Loucy (cell line): ENCODE results near the gene PLXNB1.

Source experiments
- H2AFZ ChIP-seq: fragments of 200-600 bp; sonication (generic); 2 replicates; pipeline ENCODE4 v1.6.0; 2016; ENCODE audit warnings: antibody characterized with exemption, mild to moderate bottlenecking, low read length, moderate library complexity
- H3F3A ChIP-seq: fragments of 200-600 bp; 2 replicates; pipeline ENCODE4 v1.6.0; 2016; ENCODE audit warnings: antibody characterized with exemption, low read depth, mild to moderate bottlenecking
- H3K27me3 ChIP-seq: fragments of 200-600 bp; sonication (generic); 2 replicates; pipeline ENCODE4 v1.6.1; 2014; ENCODE audit warnings: low read length, mild to moderate bottlenecking; ENCODE audit not compliant: insufficient read depth, poor library complexity, severe bottlenecking
- H3K36me3 ChIP-seq: fragments of 200-600 bp; sonication (generic); 2 replicates; pipeline ENCODE4 v1.6.1; 2016; ENCODE audit warnings: low read length; ENCODE audit not compliant: insufficient read depth
- H3K4me1 ChIP-seq: fragments of 200-600 bp; sonication (generic); 2 replicates; pipeline ENCODE4 v1.5.1; 2014; ENCODE audit warnings: low read length, mild to moderate bottlenecking; ENCODE audit not compliant: insufficient read depth, poor library complexity, severe bottlenecking
- H3K4me2 ChIP-seq: fragments of 200-600 bp; sonication (generic); 2 replicates; pipeline ENCODE4 v1.6.0; 2014; ENCODE audit warnings: antibody characterized with exemption, low read length, low read depth, mild to moderate bottlenecking; ENCODE audit not compliant: poor library complexity, severe bottlenecking
- H3K4me3 ChIP-seq: fragments of 200-600 bp; sonication (generic); 2 replicates; pipeline ENCODE4 v1.5.1; 2014; ENCODE audit warnings: low read length, mild to moderate bottlenecking, mixed read lengths; ENCODE audit not compliant: poor library complexity, severe bottlenecking
- H3K79me2 ChIP-seq: fragments of 200-600 bp; sonication (generic); 2 replicates; pipeline ENCODE4 v1.6.1; 2014; ENCODE audit warnings: low read length; ENCODE audit not compliant: insufficient read depth
- H3K9ac ChIP-seq: fragments of 200-600 bp; sonication (generic); 2 replicates; pipeline ENCODE4 v1.6.0; 2014; ENCODE audit warnings: mild to moderate bottlenecking, low read depth, low read length, moderate library complexity; ENCODE audit not compliant: poor library complexity, severe bottlenecking
- H3K9me2 ChIP-seq: fragments of 200-600 bp; sonication (generic); replicated peaks from 2 replicates; pipeline ENCODE4 v1.6.1; 2016; ENCODE audit warnings: low read depth, low read length, mixed read lengths
- H3K9me3 ChIP-seq: fragments of 200-600 bp; sonication (generic); 2 replicates; pipeline ENCODE4 v1.6.1; 2014; ENCODE audit warnings: mild to moderate bottlenecking, antibody characterized with exemption, low read length, low read depth; ENCODE audit not compliant: insufficient read depth
- H4K20me1 ChIP-seq: fragments of 200-600 bp; sonication (generic); 2 replicates; pipeline ENCODE4 v1.6.0; 2014; ENCODE audit warnings: antibody characterized with exemption, low read length, mild to moderate bottlenecking; ENCODE audit not compliant: insufficient read depth, poor library complexity, severe bottlenecking
- EZH2phosphoT487 ChIP-seq: fragments of 200-600 bp; IDR thresholded peaks from 2 replicates; pipeline ENCODE4 v1.6.1; 2018; ENCODE audit warnings: antibody characterized with exemption, mild to moderate bottlenecking, moderate library complexity, borderline replicate concordance
- TF ChIP-seq, protein P1 (sequence below): fragments of 200-600 bp; sonication (generic); conservative IDR thresholded peaks from 2 replicates; pipeline ENCODE4 v1.5.1; 2014; ENCODE audit warnings: mild to moderate bottlenecking, antibody characterized with exemption, low read length

The PLXNB1 gene

GRCh38 chr3:48405343-48405881 is 24.5 kb downstream of the PLXNB1 start:
- H3K36me3 ChIP-seq: peaks cover 58% of the 10 kb centered on the region; the same call in 1 of the 2 replicates
- no peak overlapping the region for H2AFZ ChIP-seq
- no peaks in the 10 kb centered on the region for H3K9me3 ChIP-seq
- H3K9ac ChIP-seq: no peak overlapping the region
- no peaks in the 10 kb centered on the region for H3K27me3 ChIP-seq
- H3K9me2 ChIP-seq: no peaks in the 10 kb centered on the region
- no peaks in the 10 kb centered on the region for H3K79me2 ChIP-seq
- peaks cover 17% of the 10 kb centered on the region for H3K4me1 ChIP-seq
- H4K20me1 ChIP-seq: no peaks in the 10 kb centered on the region
- no peaks in the 10 kb centered on the region for H3F3A ChIP-seq
- no peak overlapping the region for H3K4me3 ChIP-seq
- TF ChIP-seq, protein P1, sequence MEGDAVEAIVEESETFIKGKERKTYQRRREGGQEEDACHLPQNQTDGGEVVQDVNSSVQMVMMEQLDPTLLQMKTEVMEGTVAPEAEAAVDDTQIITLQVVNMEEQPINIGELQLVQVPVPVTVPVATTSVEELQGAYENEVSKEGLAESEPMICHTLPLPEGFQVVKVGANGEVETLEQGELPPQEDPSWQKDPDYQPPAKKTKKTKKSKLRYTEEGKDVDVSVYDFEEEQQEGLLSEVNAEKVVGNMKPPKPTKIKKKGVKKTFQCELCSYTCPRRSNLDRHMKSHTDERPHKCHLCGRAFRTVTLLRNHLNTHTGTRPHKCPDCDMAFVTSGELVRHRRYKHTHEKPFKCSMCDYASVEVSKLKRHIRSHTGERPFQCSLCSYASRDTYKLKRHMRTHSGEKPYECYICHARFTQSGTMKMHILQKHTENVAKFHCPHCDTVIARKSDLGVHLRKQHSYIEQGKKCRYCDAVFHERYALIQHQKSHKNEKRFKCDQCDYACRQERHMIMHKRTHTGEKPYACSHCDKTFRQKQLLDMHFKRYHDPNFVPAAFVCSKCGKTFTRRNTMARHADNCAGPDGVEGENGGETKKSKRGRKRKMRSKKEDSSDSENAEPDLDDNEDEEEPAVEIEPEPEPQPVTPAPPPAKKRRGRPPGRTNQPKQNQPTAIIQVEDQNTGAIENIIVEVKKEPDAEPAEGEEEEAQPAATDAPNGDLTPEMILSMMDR: no peak
- TF ChIP-seq EZH2phosphoT487: no peak
- no peak overlapping the region for H3K4me2 ChIP-seq

GRCh38 chr3:48404440-48405342 is 25.2 kb downstream of the PLXNB1 start:
- Histone ChIP-seq H3K79me2 (no peaks in the 10 kb centered on the region), H3K4me1 (peaks cover 17% of the 10 kb centered on the region), H3K9ac (no peak overlapping the region), H4K20me1 (no peaks in the 10 kb centered on the region), H3K4me2 (no peak overlapping the region), H2AFZ (no peak overlapping the region), H3K4me3 (no peak overlapping the region), H3F3A (no peaks in the 10 kb centered on the region), H3K9me3 (no peaks in the 10 kb centered on the region), H3K27me3 (no peaks in the 10 kb centered on the region), H3K9me2 (no peaks in the 10 kb centered on the region), H3K36me3 (peaks cover 52% of the 10 kb centered on the region; the same call in 1 of the 2 replicates)
- no peak for TF ChIP-seq EZH2phosphoT487
- TF ChIP-seq, protein P1: no peak

- TF ChIP-seq, protein P1: no peak
- no peak for TF ChIP-seq EZH2phosphoT487
- Histone ChIP-seq H3K9ac (no peak overlapping the region), H3K27me3 (no peaks in the 10 kb centered on the region), H3K4me3 (no peak overlapping the region), H3F3A (no peaks in the 10 kb centered on the region), H3K79me2 (no peaks in the 10 kb centered on the region), H3K9me3 (no peaks in the 10 kb centered on the region), H3K36me3 (peaks cover 44% of the 10 kb centered on the region; the same call in 1 of the 2 replicates), H4K20me1 (no peaks in the 10 kb centered on the region), H3K4me2 (no peak overlapping the region), H3K9me2 (no peaks in the 10 kb centered on the region), H3K4me1 (peaks cover 17% of the 10 kb centered on the region), H2AFZ (no peak overlapping the region)
Measured at GRCh38 chr3:48403533-48404439, 26.1 kb downstream of the PLXNB1 start.
